GM19452 (cell line): ENCODE results near the gene GARRE1.
"Not testable (repeated sequence)": the region's sequence is repeated elsewhere in the genome, so short reads cannot be mapped to it uniquely, and the experiment has no call there.

ENCODE experiments used
- ATAC-seq: cut with Tn5 transposase; IDR thresholded peaks from one replicate; pipeline ENCODE4 v1.9.1; 2021; ENCODE audit not compliant: unreplicated experiment

GARRE1 gene

DNA sequence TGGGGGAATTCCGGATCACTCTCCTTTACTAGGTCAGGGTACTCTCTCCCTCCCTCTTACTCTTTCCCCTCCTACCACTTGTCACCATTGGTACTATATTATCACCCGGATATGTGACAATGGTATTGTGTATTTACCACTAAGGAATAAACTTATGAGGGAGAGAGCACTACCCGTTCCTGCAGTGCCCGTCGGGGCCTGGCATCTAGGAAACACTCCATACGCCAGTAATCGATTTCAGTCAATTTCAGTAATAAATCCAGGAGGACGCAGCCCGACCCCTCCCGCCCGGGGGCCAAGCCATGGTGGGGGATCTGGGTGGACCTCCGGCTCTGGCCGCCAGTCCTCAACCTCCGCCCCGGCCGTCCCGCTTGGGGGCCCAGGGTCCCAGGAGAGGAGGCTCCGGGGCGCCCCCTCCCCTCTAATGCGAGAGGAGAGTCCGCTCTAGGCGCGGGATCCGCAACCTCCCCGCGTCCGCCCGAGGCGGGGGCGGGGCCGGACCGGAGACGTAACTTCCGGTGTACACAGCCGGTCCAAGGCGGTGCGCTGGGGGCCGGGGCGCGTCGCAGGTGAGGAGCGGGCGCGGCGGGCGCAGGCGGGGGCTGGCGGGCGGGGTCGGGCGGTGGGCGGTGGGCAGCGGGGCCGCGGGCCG lies at the start of gene GARRE1:
Gene GARRE1, plus strand, starts transcription at position 509 of the 652 bp plus-strand sequence. CDS start 45,920 bp downstream, outside the sequence.
- ATAC-seq: peak; percentile 87

DNA sequence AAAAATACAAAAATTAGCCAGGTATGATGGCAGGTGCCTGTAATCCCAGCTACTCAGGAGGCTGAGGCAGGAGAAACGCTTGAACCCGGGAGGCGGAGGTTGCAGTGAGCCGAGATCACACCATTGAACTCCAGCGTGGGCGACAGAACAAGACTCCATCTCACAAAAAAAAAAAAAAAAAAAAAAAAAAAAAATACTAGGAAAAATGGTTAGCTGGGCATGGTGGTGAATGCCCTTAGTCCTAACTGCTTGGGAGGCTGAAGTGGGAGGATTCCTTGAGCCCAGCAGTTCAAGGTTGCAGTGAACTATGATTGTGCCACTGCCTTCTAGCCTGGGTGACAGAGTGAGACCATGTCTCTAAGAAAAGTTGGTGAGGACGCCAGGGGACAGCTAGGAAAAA lies 49.0 kb upstream of the GARRE1 start:
- ATAC-seq: not testable (repeated sequence)

DNA sequence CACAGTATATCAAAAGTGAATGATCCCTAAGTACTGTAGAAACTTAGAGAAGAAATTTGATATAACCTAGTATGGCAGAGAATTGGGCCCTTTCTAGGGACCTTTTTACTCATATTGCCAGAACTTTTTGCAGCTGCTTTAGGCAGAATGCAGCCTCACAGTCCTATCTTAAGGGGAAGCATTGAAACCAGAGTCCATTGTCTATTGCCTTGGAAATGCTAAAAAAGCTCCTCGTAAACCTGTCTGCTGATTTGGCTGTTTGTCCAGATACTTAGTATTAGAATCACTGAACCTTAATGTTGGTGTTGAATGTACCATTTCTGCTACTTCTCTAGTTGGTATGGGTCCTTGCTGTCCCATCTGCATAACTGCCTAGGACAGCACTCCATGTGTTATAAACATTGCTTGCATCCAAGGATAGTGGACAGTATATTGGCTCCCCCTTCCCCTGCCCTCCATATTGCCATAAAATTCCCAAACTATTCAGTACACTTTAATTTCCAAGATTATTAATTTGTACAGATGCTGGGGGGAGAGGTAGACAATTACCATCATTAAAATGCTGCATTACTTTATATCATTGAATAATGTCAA lies 46.0 kb upstream of the GARRE1 start:
- no peak for ATAC-seq

DNA sequence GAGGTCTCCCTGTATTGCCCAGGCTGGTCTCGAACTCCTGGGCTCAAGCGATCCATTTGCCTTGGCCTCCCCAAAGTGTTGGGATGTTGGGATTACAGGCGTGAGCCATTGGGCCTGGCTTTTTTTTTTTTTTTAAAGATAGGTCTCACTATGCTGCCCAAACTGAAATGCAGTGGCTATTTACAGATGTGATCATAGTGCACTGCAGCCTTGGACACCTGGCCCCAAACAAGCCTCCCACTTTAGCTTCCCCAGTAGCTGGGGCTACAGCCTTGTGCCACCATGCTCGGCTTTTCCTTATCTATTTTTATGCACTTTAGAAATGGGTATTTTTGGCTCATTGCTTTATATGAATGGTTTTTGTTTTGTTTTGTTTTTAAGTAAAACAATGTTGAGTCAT lies 44.6 kb upstream of the GARRE1 start:
- no peak for ATAC-seq

GRCh38 chr19:34213283-34213682 lies 41.1 kb upstream of the GARRE1 start:
- no peak for ATAC-seq

DNA sequence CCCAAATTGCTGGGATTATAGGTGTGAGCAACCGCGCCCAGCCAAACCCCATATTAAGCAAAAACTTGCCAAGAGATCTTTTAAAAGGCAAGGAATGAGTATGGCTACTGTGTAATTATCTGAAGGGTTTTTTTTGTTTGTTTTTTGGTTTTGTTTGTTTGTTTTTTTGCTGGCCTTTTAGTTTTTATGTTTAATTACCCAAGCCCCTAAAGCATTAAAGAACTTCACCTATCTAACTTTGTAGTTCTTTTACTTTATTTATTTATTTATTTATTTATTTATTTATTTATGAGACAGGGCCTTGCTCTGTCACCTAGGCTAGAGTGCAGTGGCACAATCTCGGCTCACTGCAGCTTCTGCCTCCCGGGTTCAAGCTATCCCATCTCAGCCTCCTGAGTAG lies 40.3 kb upstream of the GARRE1 start:
- ATAC-seq: no peak

GRCh38 chr19:34215006-34215665 lies 39.2 kb upstream of the GARRE1 start:
- no peak for ATAC-seq

DNA sequence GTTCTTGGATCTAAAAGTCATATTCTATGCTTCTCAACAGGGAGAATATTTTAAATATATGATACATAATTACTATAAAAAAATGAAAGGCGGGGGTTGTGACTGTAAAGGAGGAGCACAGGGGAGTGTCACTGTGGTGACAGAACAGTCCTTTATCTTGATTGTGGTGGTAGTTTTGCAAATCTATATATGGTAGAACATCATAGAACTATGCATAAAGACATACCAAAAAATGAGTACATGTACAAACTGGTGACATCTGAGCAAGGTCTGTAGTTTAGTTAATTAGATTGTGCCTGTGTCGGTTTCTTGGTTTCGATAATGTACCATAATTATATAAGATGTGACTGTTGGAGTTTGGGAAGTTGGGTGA lies 38.7 kb upstream of the GARRE1 start:
- ATAC-seq: no peak

- ATAC-seq: not testable (repeated sequence)
These were observed 37.6 kb upstream of the GARRE1 start for GRCh38 chr19:34216745-34217219.

GRCh38 chr19:34217952-34218817 lies 36.2 kb upstream of the GARRE1 start:
- ATAC-seq: peak; percentile 69

- ATAC-seq: no peak
These were observed 35.6 kb upstream of the GARRE1 start for GRCh38 chr19:34218818-34219164.

- no peak for ATAC-seq
These were observed 33.8 kb upstream of the GARRE1 start for GRCh38 chr19:34220472-34221063.

- no peak for ATAC-seq
These were observed 32.0 kb upstream of the GARRE1 start for GRCh38 chr19:34222386-34222785.

DNA sequence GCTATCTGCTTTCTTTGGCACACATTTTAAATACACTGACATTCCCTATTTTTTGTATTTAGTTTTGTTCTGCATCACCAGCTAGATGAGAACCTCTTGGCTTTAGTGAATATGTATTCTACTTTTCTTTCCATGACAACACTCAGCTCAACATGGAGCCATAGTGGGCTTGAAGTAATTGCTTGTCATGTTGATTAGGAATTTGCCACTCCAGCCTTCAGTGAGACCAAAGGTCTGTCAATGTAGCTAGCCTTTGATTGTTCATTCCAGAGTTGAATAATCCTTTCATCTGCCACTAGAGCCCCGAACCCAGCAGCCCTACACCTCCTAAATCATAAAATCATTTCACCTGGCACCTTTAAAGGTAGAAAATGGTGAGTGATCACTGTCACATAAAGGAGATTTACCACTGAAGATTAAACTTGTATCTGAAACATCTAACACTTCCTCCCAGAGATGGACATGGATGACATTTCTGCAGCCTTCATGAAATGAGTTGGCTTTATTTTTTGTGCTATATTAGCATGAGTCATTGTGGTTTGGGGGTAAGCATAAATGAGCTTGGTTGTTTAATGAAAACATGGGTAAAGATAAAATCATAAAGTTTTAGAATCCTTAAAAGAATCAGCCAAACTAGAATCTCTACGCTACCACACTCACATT lies 29.2 kb upstream of the GARRE1 start:
- ATAC-seq: no peak

- no peak for ATAC-seq
These were observed 28.7 kb upstream of the GARRE1 start for GRCh38 chr19:34225659-34226015.

DNA sequence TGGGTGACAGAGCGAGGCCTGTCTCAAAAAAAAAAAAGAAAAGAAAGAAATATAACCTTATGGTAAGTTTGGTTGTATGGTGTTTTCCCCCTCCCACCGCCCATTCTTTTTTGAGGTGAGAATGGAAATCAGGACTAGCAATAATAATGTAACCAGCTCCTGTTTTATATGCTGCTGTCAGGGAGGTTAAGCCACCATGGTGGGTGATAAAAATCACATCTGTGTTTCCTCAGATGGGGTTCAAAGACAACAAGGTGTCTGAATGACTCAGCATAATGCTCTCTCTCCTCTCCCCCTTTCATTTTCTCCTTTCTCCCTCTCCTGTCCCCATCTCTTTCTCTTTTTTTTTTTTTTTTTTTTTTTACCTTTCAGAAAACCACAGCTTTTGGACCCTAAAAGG lies 28.3 kb upstream of the GARRE1 start:
- no peak for ATAC-seq

DNA sequence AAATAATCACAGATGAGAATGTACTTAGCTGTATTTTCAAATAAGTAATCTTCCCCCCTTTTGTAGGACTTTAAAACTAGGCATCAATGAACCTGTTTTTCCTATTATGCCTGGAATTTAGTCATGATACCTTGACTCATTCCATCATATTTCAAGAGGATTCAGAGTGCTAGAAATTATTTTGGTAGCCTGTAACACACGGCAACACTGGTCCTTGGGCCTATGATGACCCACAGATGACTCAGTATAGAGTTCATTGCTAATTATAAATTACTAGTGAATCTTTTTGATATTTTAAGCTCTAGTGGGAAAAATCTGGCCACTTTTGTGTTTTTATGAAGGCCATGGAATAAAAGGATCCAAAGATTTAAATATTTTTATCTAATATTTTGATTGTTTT lies 26.0 kb upstream of the GARRE1 start:
- ATAC-seq: no peak

DNA sequence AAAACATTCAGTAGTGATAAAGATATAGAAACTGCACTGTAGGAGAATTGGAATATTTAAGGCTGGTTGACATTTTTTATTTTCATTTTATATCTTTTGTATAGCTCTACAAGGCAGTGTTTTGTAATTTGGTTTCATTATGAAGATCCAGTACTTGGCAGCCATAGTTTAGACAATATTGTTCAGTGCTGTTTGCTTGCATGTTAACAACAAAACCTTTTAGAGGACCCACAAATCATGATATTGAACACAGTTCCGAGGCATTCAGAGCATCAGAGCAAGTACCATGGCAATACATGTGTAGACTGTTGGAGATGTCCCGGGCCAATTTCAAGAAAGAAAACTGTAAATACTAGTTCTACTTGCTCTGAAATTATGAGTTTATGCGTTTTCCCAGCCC lies 25.6 kb upstream of the GARRE1 start:
- no peak for ATAC-seq

- no peak for ATAC-seq
These were observed 24.6 kb upstream of the GARRE1 start for GRCh38 chr19:34229721-34230120.

- ATAC-seq: no peak
These were observed 23.5 kb upstream of the GARRE1 start for GRCh38 chr19:34230820-34231219.

DNA sequence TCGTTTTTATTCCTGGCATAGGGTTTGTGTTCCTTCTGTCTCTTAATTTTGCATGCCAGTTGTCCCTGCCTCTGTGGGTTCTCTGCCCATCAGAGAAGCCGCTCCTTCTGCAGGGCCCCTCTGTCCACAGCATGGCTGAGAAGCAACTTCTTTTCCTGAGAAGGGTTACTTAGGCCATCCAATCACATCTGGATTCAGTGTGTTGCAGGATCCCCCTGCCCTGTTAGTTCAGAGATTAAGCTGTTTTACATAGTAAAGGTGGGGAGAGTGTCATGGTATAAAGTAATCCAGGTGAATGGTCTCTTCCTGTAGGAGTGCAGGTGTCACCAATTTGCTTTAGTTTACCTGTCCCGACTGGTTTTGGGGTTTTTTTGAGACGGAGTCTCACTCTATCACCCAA lies 22.9 kb upstream of the GARRE1 start:
- no peak for ATAC-seq
